Measurements from ENCODE around the gene SPRR2G.
"Not testable (repeated sequence)": the region's sequence is repeated elsewhere in the genome, so short reads cannot be mapped to it uniquely, and the experiment has no call there.

Gene SPRR2G

GRCh38 chr1:153119491-153119971 is 31.2 kb downstream of the SPRR2G start:
- peaks cover 11% of the 10 kb centered on the region for H3K4me1 ChIP-seq (ENCODE audit: control insufficient read depth, insufficient read depth, low read length)
- H3K27ac ChIP-seq (ENCODE audit: low read depth, low read length): no peak overlapping the region
- H3K36me3 ChIP-seq (ENCODE audit: control insufficient read depth, insufficient read depth, low read length): no peaks in the 10 kb centered on the region
- peaks cover 2% of the 10 kb centered on the region; the same call in 1 of the 2 replicates for H3K9me3 ChIP-seq (ENCODE audit: control insufficient read depth, insufficient read depth, low read length)
- no peak overlapping the region for H3K9ac ChIP-seq (ENCODE audit: low read depth, low read length)
- no peak overlapping the region for H3K4me3 ChIP-seq (ENCODE audit: low read depth, low read length)
- no peaks in the 10 kb centered on the region for H3K27me3 ChIP-seq (ENCODE audit: control insufficient read depth, insufficient read depth, low read length)

GRCh38 chr1:153115264-153115663 is 35.4 kb downstream of the SPRR2G start:
- H3K27me3 ChIP-seq (ENCODE audit: control insufficient read depth, insufficient read depth, low read length); H3K9me3 ChIP-seq (ENCODE audit: control insufficient read depth, insufficient read depth, low read length); H3K4me1 ChIP-seq (ENCODE audit: control insufficient read depth, insufficient read depth, low read length); H3K36me3 ChIP-seq (ENCODE audit: control insufficient read depth, insufficient read depth, low read length); H3K27ac ChIP-seq (ENCODE audit: low read depth, low read length); H3K9ac ChIP-seq (ENCODE audit: low read depth, low read length); H3K4me3 ChIP-seq (ENCODE audit: low read depth, low read length): not testable (repeated sequence)

GRCh38 chr1:153113416-153113815 is 37.3 kb downstream of the SPRR2G start, which contains the start of gene SPRR2F:
Gene SPRR2F, minus strand, starts transcription at chr1:153113516. Its CDS starts 783 bp downstream, at chr1:153112733.
- no peak within 1 kb of the TSS for H3K4me3 ChIP-seq (ENCODE audit: low read depth, low read length)
- no peak within 1 kb of the TSS for H3K27ac ChIP-seq (ENCODE audit: low read depth, low read length)
- H3K4me1 ChIP-seq (ENCODE audit: control insufficient read depth, insufficient read depth, low read length): no peaks in the 10 kb centered on the region
- no peaks in the 10 kb centered on the region for H3K27me3 ChIP-seq (ENCODE audit: control insufficient read depth, insufficient read depth, low read length)
- H3K36me3 ChIP-seq (ENCODE audit: control insufficient read depth, insufficient read depth, low read length): no peaks in the 10 kb centered on the region
- H3K9ac ChIP-seq (ENCODE audit: low read depth, low read length): no peak within 1 kb of the TSS
- no peaks in the 10 kb centered on the region for H3K9me3 ChIP-seq (ENCODE audit: control insufficient read depth, insufficient read depth, low read length)

GRCh38 chr1:153112454-153112853 is 38.2 kb downstream of the SPRR2G start:
- not testable (repeated sequence) for H3K36me3 ChIP-seq (ENCODE audit: control insufficient read depth, insufficient read depth, low read length); H3K9me3 ChIP-seq (ENCODE audit: control insufficient read depth, insufficient read depth, low read length); H3K27ac ChIP-seq (ENCODE audit: low read depth, low read length); H3K4me1 ChIP-seq (ENCODE audit: control insufficient read depth, insufficient read depth, low read length); H3K4me3 ChIP-seq (ENCODE audit: low read depth, low read length); H3K27me3 ChIP-seq (ENCODE audit: control insufficient read depth, insufficient read depth, low read length); H3K9ac ChIP-seq (ENCODE audit: low read depth, low read length)

GRCh38 chr1:153100245-153100644 is 50.4 kb downstream of the SPRR2G start:
- H3K27me3 ChIP-seq (ENCODE audit: control insufficient read depth, insufficient read depth, low read length): no peaks in the 10 kb centered on the region
- no peak overlapping the region for H3K9ac ChIP-seq (ENCODE audit: low read depth, low read length)
- no peak overlapping the region for H3K27ac ChIP-seq (ENCODE audit: low read depth, low read length)
- H3K4me1 ChIP-seq (ENCODE audit: control insufficient read depth, insufficient read depth, low read length): no peaks in the 10 kb centered on the region
- H3K36me3 ChIP-seq (ENCODE audit: control insufficient read depth, insufficient read depth, low read length): no peaks in the 10 kb centered on the region
- no peaks in the 10 kb centered on the region for H3K9me3 ChIP-seq (ENCODE audit: control insufficient read depth, insufficient read depth, low read length)
- H3K4me3 ChIP-seq (ENCODE audit: low read depth, low read length): no peak overlapping the region

Data from HUES48 (cell line).